GM23248 (cell line): ENCODE data around the gene ERICH3.

Experiments
- EZH2 ChIP-seq: fragments of 200-600 bp; sonication (generic); IDR thresholded peaks from 2 replicates; pipeline ENCODE4 v1.6.1; 2018; ENCODE audit warnings: antibody characterized with exemption, mild to moderate bottlenecking; ENCODE audit not compliant: insufficient read depth, poor library complexity, severe bottlenecking
- EZH2phosphoT487 ChIP-seq: fragments of 200-600 bp; sonication (generic); IDR thresholded peaks from 2 replicates; pipeline ENCODE4 v1.6.1; 2018; ENCODE audit warnings: antibody characterized with exemption, moderate library complexity, mild to moderate bottlenecking, low read depth; ENCODE audit not compliant: insufficient read depth

DNA sequence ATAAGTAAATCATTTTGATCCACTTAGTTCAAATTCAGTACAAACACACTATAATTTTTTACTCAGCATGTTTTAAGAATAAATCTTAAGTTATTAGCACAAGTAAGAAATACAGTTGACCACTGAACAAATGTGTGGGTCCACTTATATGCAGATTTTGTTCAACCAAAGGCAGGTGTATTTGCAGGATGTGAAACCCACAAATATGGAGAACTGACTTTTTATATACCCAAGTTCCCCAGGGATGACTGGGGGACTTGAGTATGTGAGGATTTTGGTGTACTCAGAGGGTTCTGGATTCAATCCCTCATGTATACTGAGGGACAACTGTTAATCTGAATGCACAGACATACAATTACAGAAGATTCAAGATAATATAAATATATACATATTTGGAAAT is 25.7 kb upstream of the ERICH3 start:
- TF ChIP-seq EZH2 (no peak), EZH2phosphoT487 (no peak)
